NCI-H2081 (cell line): ENCODE measurements around the gene SPHK1.

ENCODE experiments used
- DNase-seq, 2 experiments: peaks; one replicate each; lab custom pipeline; 2025; lab: John Stamatoyannopoulos, UW

Gene SPHK1

DNA sequence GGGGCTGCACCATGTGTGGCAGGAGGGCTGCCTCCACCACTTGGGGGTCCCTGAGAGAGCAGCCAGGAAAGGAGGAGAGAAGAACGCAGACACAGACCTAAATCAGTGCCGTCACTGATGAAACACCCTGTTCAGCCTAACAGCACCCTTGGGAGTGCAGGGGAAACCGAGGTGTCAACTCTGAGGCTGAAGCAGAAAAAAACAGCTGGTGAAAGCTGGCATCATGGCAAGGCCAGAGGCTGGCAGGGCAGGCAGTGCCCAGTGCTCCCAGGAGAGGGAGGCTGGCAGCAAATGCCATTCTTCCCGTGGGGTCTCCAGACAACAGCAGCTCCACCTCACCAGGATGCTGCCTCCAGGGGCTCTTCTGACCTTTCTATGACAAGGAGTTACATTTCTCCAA lies 23.1 kb downstream of the SPHK1 start:
- DNase-seq: no peak

DNA sequence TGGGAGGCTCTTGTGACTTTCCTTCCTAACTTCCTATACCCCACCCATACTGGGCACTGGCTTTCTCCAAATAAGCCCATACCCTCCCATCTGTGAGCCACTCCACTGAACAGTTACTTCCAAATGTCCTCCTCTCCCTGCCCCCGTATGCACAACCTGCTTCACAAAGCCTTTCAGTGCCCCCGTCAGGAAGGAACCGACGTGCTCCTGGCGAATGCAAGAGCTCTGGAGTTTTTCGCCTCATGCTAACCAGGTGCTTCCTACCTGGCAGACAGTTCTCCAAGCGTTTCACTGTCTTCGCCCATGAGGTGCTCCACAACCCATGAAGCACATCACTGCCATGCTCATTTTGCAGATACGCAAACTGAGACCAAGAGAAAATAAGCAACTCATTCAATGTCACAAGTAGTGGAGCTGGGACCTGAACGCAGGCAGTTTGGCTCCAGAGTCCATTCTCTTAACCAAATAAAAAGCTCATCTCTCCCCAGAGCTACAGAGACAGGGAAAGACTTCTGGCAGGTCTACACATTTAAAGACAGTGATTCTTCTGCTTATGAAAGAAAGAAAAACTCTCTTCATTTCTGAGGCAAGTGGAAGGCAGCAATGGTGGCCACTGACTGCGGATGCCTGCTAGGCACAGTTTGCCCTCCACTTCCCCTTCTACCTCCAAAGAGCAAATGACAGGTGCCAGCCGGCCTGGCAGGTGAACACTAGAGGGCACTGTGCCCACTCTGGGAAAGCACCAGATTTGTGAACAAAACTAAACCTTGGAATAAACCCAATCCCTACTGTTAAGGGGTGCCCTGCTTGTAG lies 23.8 kb downstream of the SPHK1 start:
- DNase-seq: peak; percentile 77 to 85

- DNase-seq: no peak
Observed at GRCh38 chr17:76410328-76410965, 26.0 kb downstream of the SPHK1 start.

DNA sequence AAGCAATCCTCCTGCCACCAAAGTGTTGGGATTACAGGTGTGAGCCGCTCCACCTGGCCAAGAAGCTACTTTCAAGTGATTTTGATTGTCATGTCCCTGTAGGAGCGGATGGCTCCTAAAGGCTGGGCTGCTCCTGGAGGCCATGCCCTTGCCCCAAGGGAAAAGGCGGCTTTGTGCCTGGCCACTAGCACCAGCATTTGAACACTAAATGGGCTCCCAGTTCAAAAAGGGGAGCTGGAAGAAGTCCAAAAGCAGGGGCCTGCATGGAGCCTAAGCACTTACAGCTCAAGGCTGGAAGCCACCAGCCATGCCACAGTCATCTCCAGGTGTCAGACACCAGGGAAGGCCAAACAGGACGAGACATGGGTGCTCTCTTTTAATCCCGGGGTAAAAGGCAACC lies 26.8 kb downstream of the SPHK1 start:
- no peak for DNase-seq

- peak; percentile 76 to 90 for DNase-seq
Observed at GRCh38 chr17:76414334-76415295, 30.2 kb downstream of the SPHK1 start.

- DNase-seq: no peak
Observed at GRCh38 chr17:76415786-76416185, 31.4 kb downstream of the SPHK1 start.

DNA sequence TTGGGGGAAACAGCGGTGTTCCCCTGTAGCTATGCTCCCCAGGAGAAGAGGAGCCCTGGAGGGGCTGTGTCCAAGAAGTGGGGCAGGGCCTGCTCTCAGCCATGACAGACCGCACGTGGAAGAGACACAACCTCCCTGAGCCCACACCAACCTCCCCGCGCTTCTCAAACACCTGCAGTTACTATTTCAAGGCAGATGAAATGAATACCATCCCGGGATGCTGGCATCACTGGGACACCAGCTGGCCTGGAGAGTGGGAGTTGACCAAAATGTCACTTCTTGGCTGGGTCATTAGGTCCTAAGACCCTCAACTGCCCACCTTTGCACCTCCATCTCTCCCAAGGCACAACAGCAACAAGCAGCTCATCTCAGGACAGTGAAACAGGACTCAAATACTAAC lies 32.0 kb downstream of the SPHK1 start:
- no peak for DNase-seq

DNA sequence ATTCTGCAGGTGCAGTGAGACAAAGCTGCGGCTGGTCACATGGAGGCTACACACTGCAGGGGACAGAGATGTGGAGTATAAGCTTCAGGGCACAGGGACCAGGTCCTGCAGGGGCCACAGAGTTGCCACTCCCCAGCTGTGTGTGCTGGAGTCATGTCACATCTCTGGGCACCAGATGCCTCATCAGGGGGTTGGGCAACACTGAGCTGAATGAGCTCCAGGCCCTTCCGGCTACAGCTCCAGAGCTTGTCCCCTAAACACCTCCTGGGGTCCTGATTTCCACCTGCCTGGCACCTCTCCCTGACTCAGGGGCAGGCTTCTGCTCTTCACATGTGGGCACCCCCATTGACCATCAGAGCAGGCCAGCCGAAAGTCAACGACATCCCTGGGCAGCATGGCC lies 32.5 kb downstream of the SPHK1 start:
- DNase-seq: peak in 1 of 2 experiments; percentile 12

DNA sequence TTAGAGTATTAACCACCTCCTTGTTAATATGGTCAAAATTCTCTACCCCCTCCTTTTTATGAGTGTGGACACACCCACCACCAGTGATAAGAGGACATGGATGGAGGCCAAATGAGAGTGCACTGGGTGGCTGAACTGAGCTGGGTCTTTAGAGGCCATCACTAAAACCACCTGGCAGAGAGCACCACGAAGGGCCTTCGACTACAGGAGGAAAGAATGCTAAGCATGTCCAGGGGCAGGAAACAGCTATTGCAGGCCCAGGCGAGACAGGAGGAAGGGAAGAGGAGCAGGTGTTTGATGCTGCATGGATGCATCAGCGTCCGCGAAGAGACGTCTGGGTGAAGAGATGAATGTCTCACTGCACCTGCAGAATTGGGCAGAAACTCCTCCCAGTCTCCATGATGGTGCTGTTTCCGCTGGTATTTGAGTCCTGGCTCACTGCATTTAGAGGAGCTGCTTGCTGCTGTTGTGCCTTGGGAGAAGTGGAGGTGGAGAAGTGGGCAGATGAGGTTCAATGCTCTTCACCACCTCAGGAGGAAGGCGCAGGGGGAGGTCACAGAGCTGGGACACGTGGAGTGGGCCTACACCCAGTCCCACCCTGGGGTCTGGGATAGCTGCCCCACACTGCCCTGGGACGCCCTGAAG lies 33.2 kb downstream of the SPHK1 start:
- DNase-seq: peak in 1 of 2 experiments; percentile 54

GRCh38 chr17:76419576-76420260 lies 35.3 kb downstream of the SPHK1 start:
- no peak for DNase-seq

GRCh38 chr17:76420356-76421043 lies 36.1 kb downstream of the SPHK1 start:
- DNase-seq: no peak

GRCh38 chr17:76421044-76421407 lies 36.6 kb downstream of the SPHK1 start:
- no peak for DNase-seq

DNA sequence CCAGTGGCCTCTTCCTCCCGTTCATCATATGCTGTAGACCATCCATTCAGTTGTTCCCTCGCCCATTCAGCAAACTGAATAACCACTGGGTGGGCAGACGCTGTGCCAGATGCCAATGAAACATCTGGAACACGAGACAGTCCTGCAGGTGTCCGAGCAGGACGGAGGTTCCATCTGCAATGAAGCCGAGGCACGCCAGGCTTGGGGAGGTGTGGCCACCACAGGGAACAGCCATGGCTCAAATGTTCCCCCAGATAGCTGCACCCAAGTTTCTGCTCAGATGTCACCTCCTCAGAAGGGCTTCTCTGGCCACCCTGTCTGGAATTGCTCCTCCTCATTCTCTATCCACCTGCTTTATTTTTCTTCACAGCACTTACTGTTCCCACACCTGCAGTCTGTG lies 38.0 kb downstream of the SPHK1 start:
- no peak for DNase-seq

DNA sequence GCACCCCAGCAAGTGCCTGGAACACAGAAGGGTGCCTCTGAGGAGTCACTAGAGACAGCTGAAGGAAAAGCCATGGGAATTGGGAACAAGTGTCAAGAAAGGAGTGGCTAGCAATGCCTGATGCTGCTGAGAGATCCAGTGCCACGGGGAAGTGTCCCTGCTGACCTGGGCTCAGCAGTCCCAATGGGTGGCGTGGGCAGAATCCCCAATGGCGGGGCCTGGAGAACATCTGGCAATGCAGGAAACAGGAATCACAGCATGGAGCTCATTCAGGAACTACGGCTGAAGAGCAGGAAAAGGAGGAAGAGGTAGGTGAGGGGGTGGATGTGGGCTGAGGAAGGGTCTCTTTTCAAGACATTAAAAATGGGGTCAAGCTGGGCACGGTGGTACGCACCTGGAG lies 38.5 kb downstream of the SPHK1 start:
- DNase-seq: no peak

DNA sequence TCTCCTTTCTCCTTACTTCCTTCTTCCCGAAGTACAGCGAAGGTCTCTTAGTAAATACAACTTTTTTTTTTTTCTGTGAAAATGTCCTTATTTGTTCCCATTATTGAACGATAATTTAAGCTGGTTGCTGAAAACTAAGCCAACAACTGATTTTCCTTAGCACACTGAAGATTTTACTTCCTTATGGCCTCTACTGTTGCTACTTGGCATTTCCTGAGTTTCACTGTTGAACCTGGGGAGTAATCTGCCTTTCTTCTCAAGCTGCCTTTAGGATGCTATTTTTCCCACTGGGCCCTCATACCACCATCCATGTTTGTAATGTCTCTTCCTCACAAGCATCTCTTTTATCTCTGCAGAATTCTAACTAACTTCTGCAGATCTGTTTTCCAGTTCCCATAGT lies 42.4 kb downstream of the SPHK1 start:
- DNase-seq: no peak

- no peak for DNase-seq
Observed at GRCh38 chr17:76427501-76428231, 43.3 kb downstream of the SPHK1 start.

DNA sequence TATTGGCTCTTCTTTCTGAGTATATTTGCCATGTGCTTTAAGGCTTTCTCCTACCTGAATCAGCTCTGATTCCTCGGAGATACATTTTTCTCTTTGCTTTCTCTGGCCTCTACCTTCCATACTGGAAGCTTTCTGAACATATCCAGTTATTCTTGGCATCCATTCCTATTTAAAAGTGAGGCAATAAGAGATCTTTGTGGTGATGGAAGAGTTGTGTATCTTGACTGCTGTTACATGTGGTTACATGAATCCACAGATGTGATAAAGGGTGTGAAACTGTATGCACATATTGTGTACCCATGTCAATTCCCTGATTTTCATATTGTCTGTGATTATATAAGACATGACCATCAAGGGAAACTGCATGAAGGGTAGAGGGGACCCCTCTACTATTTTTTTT lies 44.1 kb downstream of the SPHK1 start:
- DNase-seq: no peak

- DNase-seq: no peak
Observed at GRCh38 chr17:76431509-76431908, 47.1 kb downstream of the SPHK1 start.

DNA sequence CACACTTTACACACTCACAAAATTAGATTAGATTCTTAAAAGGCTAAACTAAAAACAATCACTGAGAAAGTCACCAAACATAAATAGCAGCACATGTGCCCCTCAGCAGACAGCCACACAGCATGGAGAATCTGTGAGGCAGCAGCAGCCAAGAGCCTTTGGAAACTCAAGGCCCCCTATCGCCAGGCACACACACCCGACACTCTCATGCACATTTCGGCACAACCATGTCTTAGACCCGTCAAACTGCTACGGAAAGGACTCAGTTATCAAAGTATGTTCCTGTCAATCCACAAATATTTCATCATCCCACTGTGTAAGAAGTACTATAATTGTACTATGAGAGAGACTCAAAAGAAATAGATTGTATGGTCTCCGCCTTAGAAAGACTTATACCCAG lies 47.6 kb downstream of the SPHK1 start:
- DNase-seq: no peak

DNA sequence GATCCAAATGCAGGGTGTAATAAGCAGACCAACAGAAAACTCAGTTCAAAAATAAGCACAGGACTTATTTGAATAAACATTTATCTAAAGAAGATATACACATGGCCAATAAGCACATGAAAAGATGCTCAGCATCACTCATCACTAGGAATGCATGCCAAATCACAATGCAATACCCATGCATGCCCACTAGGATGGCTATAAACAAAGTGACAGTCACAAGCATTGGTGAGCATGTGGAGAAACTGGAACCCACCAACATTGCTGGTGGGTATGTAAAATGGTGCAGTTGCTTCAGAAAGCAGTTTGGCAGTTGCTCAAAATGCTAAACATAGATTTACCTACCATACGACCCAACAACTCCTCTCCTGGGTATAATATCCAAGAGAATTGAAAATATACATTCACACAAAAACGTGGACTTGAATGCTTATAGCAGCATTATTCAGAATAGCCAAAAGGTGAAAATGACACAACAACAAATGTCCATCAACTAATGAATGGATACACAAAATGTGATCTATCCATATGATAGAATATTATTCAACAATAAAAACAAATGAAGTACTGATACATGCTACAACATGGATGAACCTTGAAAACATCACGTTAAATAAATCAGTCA lies 48.4 kb downstream of the SPHK1 start:
- no peak for DNase-seq
